Neural cell (in vitro differentiated cells): Measurements from ENCODE around the gene CD248. TPM values are rescaled to one million over a fixed set of nuclear protein-coding genes. Genes with fewer than 3 reads are reported as not detected.
A peak's percentile ranks its signal among the peaks of the same experiment; 100 is the strongest.

Source experiments
- H2AFZ ChIP-seq: fragments of 200-600, 300-800 bp; sonication (generic), shearing (Covaris generic); 2 replicates; pipeline ENCODE4 v1.6.0; 2014; ENCODE audit warnings: low read depth, mild to moderate bottlenecking, antibody characterized with exemption, low read length, moderate library complexity
- H3F3A ChIP-seq: fragments of 200-600 bp; shearing (Covaris generic); 2 replicates; pipeline ENCODE4 v1.6.1; 2016; ENCODE audit warnings: mild to moderate bottlenecking, moderate library complexity, mixed read lengths, antibody characterized with exemption, low read length; ENCODE audit not compliant: insufficient read depth, poor library complexity, severe bottlenecking
- H3K27ac ChIP-seq: fragments of 200-600, 300-800 bp; sonication (generic), shearing (Covaris generic); 2 replicates; pipeline ENCODE4 v1.5.1; 2014; ENCODE audit warnings: mild to moderate bottlenecking, low read length, moderate library complexity
- H3K27me3 ChIP-seq: fragments of 300-800, 200-600 bp; sonication (generic), shearing (Covaris generic); 2 replicates; pipeline ENCODE4 v1.6.0; 2014; ENCODE audit warnings: mild to moderate bottlenecking, low read depth, low read length, moderate library complexity; ENCODE audit not compliant: insufficient read depth
- H3K36me3 ChIP-seq: fragments of 300-800, 200-600 bp; sonication (generic), shearing (Covaris generic); 2 replicates; pipeline ENCODE4 v1.5.1; 2014; ENCODE audit warnings: mild to moderate bottlenecking, antibody characterized with exemption, low read length, moderate library complexity; ENCODE audit not compliant: insufficient read depth
- H3K4me2 ChIP-seq: fragments of 300-800, 200-600 bp; sonication (generic), shearing (Covaris generic); 2 replicates; pipeline ENCODE4 v1.6.0; 2014; ENCODE audit warnings: mild to moderate bottlenecking, low read length
- H3K4me3 ChIP-seq: fragments of 300-800, 200-600 bp; sonication (generic), shearing (Covaris generic); 2 replicates; pipeline ENCODE4 v1.5.1; 2014; ENCODE audit warnings: mild to moderate bottlenecking, low read length, moderate library complexity
- H3K79me2 ChIP-seq: fragments of 200-600 bp; shearing (Covaris generic); replicated peaks from 2 replicates; pipeline ENCODE4 v1.6.0; 2014; ENCODE audit warnings: mild to moderate bottlenecking, low read length, moderate library complexity; ENCODE audit not compliant: insufficient read depth
- H3K9ac ChIP-seq: fragments of 300-800, 200-600 bp; sonication (generic), shearing (Covaris generic); 2 replicates; pipeline ENCODE4 v1.6.1; 2016; ENCODE audit warnings: mild to moderate bottlenecking, low read length, mixed read lengths
- H3K9me2 ChIP-seq: fragments of 200-600 bp; shearing (Covaris generic); 2 replicates; pipeline ENCODE4 v1.6.1; 2016; ENCODE audit warnings: mild to moderate bottlenecking, low read length, mixed read lengths; ENCODE audit not compliant: insufficient read depth
- H3K9me3 ChIP-seq: fragments of 200-600, 300-800 bp; sonication (generic), shearing (Covaris generic); 2 replicates; pipeline ENCODE4 v1.6.1; 2016; ENCODE audit warnings: mild to moderate bottlenecking, mixed run types, low read length, moderate library complexity, mixed read lengths
- H4K20me1 ChIP-seq: fragments of 200-600 bp; shearing (Covaris generic); 2 replicates; pipeline ENCODE4 v1.6.1; 2016; ENCODE audit warnings: mild to moderate bottlenecking, mixed run types; ENCODE audit not compliant: insufficient read depth
- CTCF ChIP-seq: fragments of 450-650 bp; IDR thresholded peaks from 2 replicates; pipeline ENCODE4 v1.5.1; 2014; ENCODE audit warnings: antibody characterized with exemption, mild to moderate bottlenecking, moderate library complexity; ENCODE audit not compliant: poor library complexity, severe bottlenecking
- EP300 ChIP-seq: fragments of 450-650 bp; conservative IDR thresholded peaks from 2 replicates; pipeline ENCODE4 v1.6.1; 2014; ENCODE audit warnings: antibody characterized with exemption, mild to moderate bottlenecking, moderate library complexity; ENCODE audit not compliant: poor library complexity, severe bottlenecking
- MXI1 ChIP-seq: fragments of 450-650 bp; conservative IDR thresholded peaks from 2 replicates; pipeline ENCODE4 v1.6.1; 2014; ENCODE audit warnings: antibody characterized with exemption, mild to moderate bottlenecking; ENCODE audit not compliant: poor library complexity, severe bottlenecking
- POLR2AphosphoS5 ChIP-seq: IDR thresholded peaks from 2 replicates; pipeline ENCODE4 v1.6.1; 2012
- RAD21 ChIP-seq: fragments of 450-650 bp; conservative IDR thresholded peaks from 2 replicates; pipeline ENCODE4 v1.6.1; 2014; ENCODE audit warnings: antibody characterized with exemption, mild to moderate bottlenecking, moderate library complexity
- REST ChIP-seq: IDR thresholded peaks from 2 replicates; pipeline ENCODE4 v1.6.1; 2012; ENCODE audit warnings: borderline replicate concordance
- SMC3 ChIP-seq: fragments of 450-650 bp; conservative IDR thresholded peaks from 2 replicates; pipeline ENCODE4 v1.6.1; 2014; ENCODE audit warnings: antibody characterized with exemption, mild to moderate bottlenecking, moderate library complexity; ENCODE audit not compliant: poor library complexity
- TAF1 ChIP-seq: IDR thresholded peaks from 2 replicates; pipeline ENCODE4 v1.6.1; 2012; ENCODE audit warnings: low read depth
- polyA plus RNA-seq: library from polyadenylated mRNA; depleted of rRNA; stranded (reverse); fragments of >200 nt; gene quantifications from 2 replicates; pipeline ENCODE4 v1.2.3, GENCODE V29; 2014

The CD248 gene
- polyA plus RNA-seq, 1 donor from 2014 or later = not detected

GRCh38 chr11:66337103-66337899 lies 20.5 kb upstream of the CD248 start:
- Histone ChIP-seq H3K27ac (no peak overlapping the region), H3K9ac (peak overlapping the region; percentile 12), H3K4me2 (no peak overlapping the region), H3K79me2 (no peaks in the 10 kb centered on the region), H3K27me3 (no peaks in the 10 kb centered on the region), H3K36me3 (no peaks in the 10 kb centered on the region), H3F3A (no peaks in the 10 kb centered on the region), H4K20me1 (no peaks in the 10 kb centered on the region), H3K9me3 (no peaks in the 10 kb centered on the region), H2AFZ (no peak overlapping the region), H3K4me3 (peak overlapping the region; percentile 28), H3K9me2 (no peaks in the 10 kb centered on the region)
- TF ChIP-seq REST (no peak), TAF1 (no peak)

- H4K20me1 ChIP-seq = no peaks in the 10 kb centered on the region
- peak within 1 kb of the TSS; percentile 28 for H3K4me3 ChIP-seq
- H3K9me2 ChIP-seq = no peaks in the 10 kb centered on the region
- no peaks in the 10 kb centered on the region for H3K27me3 ChIP-seq
- no peaks in the 10 kb centered on the region for H3F3A ChIP-seq
- no peak within 1 kb of the TSS for H3K27ac ChIP-seq
- H3K4me2 ChIP-seq = no peak within 1 kb of the TSS
- TF ChIP-seq MXI1 = no peak
- peak; percentile 48 for TF ChIP-seq RAD21
- TF ChIP-seq SMC3 = no peak
- no peak for TF ChIP-seq POLR2AphosphoS5
- TF ChIP-seq EP300 = no peak
- peak; percentile 53 for TF ChIP-seq CTCF
- no peak for TF ChIP-seq REST
- H2AFZ ChIP-seq = no peak within 1 kb of the TSS
- no peaks in the 10 kb centered on the region for H3K36me3 ChIP-seq
- no peaks in the 10 kb centered on the region for H3K9me3 ChIP-seq
- H3K79me2 ChIP-seq = no peaks in the 10 kb centered on the region
- H3K9ac ChIP-seq = peak within 1 kb of the TSS; percentile 12
Measured at GRCh38 chr11:66336234-66337102, 19.6 kb upstream of the CD248 start, which contains the start of gene RIN1. Gene RIN1 (minus strand): TSS chr11:66336434. CDS start chr11:66336402, 32 bp downstream.
